HG02678 (cell line): ENCODE results near the gene OPCML.

Source experiments
- ATAC-seq: cut with Tn5 transposase; IDR thresholded peaks from one replicate; pipeline ENCODE4 v1.9.1; 2021; ENCODE audit warnings: mild to moderate bottlenecking, moderate library complexity; ENCODE audit not compliant: unreplicated experiment

The OPCML gene

DNA sequence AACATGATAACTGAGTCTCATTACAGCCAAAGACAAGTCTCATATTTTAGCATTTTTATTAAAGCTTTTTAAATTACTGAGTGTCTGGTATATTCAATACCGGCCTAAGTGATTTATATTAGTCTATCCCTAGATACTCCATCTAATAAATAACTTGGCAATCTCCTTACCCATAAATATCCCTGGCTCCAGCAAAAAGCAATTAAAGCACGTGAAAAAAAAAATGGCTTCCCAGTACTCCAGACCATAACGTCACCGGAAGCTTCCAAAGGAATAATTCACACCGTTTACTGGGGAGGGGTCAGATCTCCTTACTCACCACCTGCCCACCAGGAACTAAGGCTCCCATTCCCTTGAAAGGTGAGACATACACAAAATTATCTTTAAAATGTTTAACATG is 988.3 kb downstream of the OPCML start:
- no peak for ATAC-seq

DNA sequence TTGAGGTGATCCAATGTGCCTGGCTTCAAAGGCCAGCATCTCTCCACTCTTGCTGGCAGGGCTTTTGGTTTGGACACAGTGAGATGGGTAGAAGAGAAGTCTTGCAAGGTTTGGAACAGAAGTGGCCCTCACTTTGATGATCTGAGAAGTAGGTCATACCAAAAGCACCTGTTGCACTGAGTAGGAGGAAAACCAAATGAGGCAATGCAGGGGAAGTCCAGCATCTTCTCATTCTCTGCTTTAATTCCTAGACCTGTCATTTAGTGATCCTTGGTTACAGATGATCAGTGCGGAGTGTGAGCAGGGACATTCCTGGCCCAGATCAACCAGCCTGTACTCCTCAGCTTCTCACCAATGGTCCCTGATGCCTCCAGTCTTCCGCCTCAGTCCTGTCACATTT is 990.5 kb downstream of the OPCML start:
- ATAC-seq, result no peak

DNA sequence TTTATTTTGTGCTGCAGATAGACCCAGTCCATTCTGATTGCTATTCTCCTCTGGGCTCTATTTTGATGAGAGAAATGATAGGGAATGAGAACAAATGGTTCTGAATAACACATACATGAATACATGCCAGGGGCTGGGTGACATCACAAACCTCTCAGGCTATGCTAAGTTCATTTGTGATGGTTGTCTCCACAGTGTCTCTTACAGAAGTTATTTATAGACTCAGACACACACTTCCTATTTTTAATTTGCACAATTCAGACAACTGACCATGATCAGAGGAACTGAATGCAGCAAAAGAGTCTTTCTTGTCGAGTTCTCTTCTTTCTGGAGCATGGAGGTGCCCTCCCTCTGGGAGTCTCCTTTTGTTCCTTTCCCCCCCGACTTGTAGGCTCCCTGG is 991.7 kb downstream of the OPCML start:
- no peak for ATAC-seq

DNA sequence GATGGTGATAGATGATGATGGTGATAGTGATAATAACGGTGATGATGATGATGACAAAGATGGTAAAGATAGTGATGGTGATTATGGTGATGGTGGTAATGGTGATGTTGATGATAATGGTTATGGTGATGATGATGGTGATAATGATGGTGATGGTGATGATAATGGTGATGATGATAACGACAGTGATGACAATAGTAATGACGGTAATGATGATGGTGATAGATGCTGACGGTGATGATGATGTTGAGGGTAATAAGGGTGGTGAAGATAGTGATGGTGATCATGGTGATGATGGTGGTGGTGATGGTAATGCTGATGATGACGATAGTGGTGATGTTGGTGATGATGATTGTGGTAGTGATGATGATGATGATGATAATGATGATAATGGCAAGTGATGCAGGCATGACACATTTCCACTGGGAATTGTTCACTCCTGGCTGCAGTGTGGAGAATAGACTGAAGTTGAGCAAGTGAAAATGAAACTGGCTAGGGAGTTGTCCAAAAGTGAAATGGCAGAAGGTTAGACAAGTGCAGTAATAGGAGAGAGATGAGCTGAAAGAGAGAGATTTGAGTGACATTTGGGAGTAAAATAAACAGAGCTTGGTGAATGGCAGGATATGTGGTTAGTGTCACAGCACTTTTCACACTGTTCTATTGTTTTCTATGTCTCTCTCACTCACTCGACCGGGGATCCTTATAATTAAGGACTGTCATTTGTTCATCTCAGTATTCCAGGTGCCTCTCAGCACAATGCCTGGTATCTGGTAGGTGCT is 992.5 kb downstream of the OPCML start:
- no peak for ATAC-seq

DNA sequence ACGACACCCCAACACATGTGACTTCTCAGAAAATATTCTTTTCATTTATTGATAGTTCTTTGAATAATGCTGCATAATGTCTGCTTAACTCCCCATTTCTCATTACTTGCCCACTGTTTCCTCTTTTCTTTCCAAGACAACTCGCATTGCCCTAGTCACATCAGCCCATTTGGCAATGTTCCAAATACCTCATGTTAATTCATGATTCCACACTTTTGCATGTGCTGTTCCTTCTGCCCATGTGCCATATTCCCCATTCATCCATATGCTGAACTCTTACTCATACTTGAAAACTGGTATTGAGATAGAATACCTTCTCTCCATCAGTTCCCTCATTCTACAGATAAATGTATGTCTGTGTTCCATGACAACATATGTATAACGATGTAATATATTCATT is 993.7 kb downstream of the OPCML start:
- no peak for ATAC-seq

DNA sequence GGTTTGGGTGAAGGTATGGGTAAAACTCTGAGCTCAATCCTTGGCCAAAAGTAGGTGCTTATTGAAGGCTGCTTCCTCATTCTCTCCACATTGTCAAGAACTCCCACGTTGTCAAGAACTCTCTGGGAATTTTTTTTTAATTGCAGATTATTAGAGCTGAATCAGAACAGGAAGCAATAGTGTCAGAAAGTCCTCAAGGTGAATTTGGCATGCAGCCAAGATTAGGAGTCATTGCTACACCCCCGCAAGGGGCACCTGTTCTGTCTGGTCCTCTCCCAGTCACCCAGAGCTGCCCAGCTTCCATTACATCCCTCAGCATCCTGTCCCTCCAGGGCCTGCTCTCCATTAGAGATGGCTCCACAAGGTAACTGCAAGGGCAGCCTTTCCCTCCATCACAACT is 996.5 kb downstream of the OPCML start:
- no peak for ATAC-seq

DNA sequence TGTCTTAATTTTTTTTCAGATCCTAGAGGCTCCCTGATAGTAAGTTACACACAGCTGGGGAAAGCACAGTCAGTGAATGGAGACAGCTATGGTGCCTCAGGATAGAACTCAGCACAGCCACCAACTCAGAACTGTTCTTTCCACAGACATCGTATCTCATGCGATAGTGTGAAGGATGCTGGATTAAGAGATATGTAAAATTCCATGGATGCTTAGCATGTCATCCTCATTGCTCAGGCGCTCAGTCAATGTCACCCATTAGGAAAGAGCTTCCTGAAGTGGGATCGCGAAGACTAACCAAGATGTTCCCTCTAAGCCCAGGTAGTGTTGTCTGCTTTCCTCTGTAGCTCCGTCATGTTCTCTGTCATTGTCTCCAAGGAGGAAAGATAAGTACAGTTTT is 1000.4 kb downstream of the OPCML start:
- ATAC-seq, result no peak

DNA sequence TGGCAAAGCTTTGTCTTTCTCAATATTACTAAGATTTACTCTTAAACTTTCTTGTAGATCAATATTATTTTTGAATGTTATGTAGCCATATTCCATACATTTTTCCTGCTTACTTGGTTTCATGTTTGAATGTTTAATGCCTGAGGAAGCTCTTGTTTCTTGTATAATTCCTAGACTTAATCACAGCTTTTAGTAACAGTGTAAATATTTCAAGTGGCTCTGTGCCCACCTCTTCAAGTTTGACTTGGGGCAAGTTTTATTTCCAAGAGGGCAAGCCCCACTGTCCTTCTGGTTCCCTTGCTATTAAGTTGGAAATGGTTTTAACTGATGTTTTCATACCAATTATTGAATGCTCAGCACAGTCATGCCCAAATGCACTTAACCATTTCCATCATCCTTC is 1004.1 kb downstream of the OPCML start:
- no peak for ATAC-seq

DNA sequence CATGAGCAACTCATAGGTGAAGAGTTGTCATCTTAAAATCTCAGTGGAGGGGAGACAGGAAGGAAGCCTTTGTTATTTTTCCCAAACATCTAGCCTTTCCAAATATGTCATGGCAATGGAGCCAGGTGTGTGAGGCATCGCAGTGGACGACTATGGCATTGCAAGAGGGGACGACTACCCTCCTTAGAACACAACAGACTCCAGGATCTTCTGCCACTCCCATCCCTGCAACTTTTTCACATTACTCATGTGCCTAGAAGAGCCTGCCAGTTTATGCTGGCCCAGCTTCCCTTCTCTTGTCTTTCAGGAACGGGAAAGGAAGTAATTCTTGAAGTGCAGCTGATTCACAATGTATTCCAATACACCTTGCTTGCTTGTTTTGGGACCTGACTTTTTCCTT is 1008.4 kb downstream of the OPCML start:
- ATAC-seq, result no peak

DNA sequence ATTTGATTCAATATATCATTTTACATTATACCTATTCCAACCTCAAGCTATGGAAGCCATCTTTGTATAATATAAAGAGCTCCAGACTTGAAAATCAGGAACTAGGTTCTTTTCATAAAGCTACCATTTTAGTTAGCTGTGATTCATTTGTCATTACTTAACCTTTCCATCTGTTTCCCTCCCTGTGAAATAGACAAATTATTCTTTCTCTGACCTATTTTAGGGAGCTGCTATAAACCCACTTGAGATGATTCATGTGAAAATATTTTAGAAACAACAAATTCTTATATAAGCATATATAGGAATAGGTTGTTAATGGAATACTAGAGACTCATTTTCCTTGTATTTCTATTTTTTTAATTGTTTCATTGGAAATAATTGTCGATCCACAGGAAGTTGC is 1012.1 kb downstream of the OPCML start:
- ATAC-seq, result no peak

DNA sequence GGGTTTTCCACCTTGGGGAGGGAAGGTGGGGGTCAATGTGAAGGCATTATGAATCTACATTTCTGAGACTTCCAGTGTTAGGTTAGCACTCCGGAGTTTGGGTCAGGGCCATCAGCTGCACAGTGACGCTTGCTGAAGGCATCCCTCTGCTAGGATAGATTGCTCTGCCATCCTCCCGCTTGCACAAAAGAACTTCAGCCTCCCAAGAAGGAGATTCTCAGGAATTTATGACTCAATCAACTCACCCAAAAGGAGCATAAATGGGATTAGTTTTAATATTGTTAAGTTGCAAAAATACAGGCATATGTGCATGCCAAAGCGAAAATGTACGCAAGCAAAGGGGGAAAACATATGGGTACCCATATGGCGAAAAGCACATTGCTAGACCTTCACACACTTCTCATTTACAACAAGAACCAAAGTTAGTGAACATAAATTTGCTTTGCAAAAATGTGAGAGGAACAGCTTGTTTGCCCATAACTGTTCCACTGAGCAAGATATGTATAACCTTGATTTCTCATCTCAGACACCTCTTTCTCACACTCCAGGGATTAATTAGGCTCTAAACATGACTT is 1013.0 kb downstream of the OPCML start:
- ATAC-seq, result no peak

DNA sequence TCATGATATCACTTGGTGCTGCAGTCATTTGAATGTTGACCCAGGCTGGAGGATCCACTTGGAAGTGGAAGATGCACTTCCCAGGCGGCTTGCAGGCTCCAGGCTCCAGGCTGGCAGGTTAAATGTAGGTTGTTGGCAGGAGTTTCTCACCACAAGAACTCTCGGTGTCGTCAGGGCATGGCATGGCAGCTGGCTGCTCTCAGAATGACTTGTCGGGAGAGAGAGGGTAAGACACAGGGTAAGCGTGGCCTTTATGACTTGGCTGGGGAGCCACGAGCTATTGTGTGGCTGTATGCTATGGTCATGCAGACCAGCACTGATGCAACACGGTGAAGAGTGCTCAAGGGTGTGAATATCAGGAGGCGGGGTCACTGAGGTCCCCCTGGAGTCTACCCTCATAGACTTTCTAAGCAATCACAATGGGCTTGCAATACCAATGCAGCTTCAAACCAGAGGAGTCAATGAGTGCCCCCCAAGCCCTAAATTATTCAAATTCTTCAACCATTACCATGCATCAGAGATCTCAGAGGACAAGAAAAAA is 1027.7 kb downstream of the OPCML start:
- ATAC-seq, result no peak

DNA sequence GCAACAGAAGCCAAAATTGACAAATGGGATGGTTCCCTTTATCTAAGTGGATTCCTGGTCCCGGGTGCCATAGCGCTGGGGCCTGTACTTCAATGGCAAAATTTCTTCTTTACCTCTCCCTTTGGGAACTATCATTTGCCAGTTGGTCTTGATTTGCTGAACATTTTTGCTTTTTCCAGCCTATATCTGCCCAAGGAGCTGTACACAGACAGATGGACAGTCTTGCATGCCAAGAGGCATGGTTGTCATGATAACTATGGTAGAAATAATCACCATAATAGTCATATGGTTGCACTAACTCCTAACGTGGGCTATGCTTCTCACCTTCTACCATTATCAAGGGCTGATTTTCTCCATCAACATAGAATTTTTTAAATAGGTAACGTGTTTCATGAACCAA is 1030.9 kb downstream of the OPCML start:
- no peak for ATAC-seq

DNA sequence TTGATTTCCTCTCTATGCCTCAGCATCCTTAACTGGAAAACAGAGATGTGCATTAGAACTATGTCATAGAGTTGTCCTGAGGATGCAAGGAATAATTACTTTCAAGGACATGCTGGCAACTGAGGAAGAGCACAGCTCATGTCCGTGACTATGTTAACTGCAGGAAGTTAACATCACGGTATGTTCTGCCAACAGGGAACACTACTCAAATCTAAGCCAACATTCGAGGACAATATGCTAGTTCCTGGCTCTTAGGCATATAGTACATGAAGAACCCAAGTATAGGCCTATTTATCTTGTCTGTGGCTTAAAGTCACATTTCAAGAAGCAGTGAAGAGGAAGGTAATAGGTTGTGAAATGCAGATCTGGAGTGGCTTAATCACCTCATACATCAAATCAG is 1032.6 kb downstream of the OPCML start:
- no peak for ATAC-seq

DNA sequence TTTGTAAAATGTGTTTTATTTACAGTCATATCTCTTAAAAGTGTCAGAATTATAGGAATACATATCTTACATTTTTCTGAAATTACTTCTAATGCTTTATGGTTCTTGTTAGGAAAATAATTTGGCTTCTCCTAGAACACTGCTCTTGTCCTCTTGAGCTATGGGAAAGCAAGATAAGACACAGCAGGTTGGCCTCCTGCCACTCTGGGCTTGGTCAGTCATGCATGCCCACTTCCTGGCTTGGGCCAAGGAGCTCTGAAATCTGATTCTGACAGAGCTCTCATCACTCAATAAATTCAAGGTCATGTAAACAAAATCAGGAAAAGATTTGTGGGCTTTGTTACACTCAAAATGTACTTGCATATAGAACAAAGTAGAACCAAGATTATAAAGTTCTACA is 1036.0 kb downstream of the OPCML start:
- ATAC-seq, result no peak

DNA sequence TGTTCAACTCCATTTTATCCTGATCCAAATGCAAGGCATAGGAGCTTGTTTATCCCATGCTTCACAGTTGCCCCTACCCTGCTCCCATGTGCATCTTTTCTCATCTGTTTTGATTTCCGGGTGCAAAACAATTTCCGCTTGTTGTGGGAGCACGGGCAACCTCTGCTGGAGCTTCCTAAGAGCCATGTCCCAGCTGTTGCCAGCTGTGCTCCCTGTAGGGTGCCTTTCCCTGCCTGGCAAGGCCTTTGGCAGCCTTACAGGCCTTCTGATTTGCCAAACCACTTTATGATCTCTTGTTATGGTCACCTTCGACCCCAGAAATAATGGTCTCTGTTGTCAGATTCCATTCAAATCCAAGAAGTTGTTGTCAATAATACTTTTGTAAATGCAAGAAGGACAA is 1038.5 kb downstream of the OPCML start:
- ATAC-seq, result no peak

DNA sequence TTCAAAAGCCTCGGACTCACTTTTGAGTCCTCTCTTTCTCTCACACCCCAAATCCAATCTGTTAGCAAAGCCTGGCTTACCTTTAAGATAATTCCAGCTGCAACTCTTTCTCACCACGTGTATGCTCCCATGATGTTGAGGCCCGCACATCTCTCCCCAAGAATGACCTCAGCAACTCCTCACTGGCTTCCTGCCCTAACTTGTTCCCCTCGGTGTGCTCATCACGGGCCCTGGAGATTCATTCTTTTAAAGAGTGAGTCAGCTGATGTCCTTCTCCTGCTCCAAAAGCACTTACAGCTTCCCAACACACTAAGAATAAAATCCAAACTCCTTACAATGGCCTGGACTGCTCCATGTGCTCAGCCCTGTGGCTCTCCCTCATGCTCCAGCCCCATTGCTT is 1041.3 kb downstream of the OPCML start:
- ATAC-seq, result no peak

DNA sequence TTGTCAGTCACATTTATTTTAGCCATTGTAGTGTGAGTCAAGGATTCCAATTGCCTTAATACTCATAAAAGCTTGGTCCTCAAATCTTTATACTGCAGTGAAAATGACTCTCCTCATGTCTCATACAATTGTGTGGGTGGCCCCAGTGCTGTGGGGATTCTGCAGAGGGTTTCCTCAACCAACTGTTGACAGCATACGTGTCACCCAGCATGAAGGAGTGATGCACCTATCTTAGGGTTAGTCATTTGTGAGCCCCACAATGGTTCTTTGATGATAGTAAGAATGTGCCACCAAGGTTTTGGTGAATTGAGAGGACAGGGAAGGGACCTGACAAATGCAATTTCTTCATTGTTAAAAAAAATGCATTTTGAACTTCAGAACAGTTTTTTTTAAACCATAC is 1046.2 kb downstream of the OPCML start:
- ATAC-seq, result no peak

DNA sequence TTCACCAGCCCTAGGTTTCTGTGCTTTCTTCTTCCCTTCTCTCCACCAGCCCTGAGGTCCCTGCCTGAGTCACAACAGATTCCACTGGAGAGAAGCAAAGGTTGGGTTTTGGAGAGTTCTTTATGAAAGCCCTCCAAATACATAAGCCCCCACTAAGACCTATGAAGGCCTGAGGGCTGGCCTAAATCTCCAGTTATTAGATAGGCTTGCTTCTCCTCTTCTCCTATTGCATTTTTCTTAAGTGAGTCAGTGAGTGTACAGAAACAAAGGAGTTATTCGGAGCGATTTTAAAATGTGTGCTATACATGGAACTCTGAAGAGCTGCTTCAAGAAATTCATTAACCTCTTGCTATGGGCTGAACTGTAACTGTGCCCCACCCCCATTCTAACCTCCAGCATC is 1057.3 kb downstream of the OPCML start:
- no peak for ATAC-seq

DNA sequence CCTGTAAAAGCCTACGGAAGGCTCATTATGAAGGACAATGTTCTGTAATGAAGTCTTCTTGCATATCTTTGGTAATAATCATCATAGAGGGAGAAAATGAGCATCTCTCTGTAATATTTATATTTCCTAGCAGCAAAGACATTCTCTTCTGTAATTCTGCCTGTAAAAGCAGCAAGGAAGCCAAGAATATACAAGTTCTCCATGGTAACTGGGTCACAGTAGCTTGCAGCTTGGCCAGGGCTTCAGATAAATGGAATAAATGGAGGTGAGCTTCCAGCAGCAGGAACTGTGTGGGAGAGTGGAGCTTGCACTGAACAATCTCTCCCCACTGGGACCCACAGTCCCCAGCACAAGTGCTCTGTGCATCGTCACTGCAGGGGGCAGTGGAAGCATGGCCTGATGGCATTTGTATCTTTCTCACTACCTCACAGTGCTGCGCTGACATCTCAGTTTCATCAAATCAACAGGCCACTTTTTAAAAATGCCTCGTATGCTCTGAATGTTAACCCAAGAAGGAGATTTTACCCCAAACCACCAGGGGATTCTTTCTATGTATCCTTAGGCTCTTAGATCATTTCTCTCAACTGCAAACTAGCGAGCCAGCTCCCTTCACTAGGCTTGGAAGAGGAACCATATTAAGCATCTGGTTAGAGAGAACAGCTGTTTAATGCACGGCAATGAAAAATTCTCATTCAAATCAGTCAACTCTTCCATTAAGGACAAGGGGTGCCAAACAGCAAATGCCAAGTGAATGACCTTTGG is 1059.7 kb downstream of the OPCML start:
- ATAC-seq, result no peak

DNA sequence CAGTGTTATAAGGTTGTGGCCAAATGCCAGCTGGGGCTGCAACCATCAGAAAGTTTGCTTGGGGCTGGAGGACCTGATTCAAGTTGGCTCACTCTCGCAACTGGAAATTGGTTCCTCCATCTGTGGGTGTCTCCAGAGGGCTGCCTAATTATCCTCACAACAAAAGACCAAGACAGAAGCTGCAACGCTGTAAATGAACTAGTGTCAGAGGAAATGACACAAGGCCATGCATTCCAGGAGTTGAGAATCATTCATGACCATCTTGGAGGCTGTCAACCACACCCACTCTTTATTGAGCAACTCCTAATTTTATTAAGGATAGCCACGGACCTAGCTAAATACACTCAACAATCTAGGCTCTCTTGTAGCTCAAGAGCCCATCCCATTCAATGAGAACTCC is 1060.8 kb downstream of the OPCML start:
- ATAC-seq, result no peak

DNA sequence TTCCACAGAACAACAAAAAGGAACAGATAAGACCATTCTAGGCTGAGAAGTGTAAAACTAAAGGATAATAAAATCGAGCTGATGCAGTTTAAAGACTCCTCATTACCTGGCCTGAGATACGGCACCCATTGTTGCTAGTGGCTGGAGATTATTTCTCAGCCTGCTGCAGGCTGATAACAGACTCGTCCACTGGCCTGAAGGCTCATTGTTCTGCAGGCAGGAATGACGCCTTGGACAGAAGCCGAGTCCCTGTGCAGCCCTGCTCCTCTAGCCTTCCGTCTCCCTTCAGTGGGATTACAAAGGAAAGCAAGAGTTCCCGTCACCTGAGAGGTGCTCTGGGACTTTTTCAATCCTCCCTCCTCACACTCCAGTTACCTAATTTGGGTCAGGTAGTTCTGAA is 1065.3 kb downstream of the OPCML start:
- ATAC-seq, result no peak
